Activated CD8-positive, alpha-beta memory T cell treated with anti-CD3 and anti-CD28 coated beads, Interleukin-2, amount 50 U/mL, for 1 hour (primary cell): Measurements from ENCODE around the gene SLC46A2.

Experiments used
- DNase-seq: peaks from one replicate; pipeline ENCODE4 v3.0.0-alpha.2; 2020; ENCODE audit errors: extremely low read depth

SLC46A2 gene

DNA sequence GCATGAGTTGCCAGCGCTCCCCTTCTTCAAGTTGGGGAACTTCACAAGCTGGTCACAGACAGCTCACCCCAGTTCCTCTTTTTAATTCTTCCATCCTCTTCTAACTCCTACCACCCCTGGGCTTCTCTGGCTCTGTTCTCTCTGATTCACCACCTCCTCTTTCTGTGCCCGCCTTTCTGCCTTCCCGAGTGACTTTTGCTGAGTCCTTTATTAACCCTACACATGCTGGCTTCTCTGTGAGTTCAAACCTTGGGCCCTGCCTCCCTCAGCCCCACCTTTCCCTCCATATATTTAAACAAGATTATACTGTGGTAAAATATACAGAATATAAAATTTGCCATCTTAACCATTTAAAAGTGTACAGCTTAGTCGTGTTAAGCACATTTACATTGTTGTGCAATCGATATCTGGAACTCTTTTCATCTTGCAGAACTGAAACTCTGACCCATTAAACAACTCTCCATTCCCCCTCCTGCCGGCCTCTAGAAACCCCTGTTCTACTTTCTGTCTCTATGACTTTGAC, 32.0 kb downstream of the SLC46A2 start:
- no peak for DNase-seq

DNA sequence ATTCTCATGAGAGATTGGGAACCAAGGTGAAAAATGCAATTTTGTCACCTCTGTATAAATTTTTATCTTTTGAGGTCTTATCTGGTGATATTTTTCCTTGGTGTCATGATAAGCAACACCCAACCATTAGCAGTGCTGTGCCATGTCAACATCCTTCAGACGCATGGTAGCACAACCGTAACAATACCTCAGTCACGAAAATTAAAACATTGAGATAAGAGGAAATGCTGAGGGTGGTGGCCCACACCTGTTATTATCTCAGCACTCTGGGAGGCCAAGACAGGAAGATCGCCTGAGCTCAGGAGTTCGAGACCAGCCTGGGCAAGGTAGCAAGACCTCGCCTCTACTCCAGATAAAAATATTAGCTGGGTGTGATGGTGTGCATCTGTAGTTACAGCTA, 32.7 kb downstream of the SLC46A2 start:
- no peak for DNase-seq

DNA sequence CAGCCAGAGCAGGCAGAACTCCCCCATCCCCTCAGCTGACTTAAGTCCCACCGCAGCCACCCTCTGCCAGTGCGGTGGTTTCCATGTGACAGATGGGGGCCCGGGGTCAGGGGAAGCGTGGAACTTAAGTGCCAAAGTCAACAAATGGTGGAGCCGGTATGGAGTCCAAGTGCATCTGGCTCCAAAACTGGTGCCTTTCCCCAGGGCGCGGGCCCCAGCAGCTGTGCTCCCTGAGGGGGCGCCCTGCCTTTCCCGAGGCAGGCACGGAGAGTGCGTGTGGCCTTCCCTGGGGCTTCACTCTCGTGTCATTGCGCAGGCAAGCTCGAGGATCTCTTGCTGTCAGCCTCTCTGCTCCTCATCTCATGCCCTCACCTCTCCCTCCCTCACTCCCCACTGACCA, 33.8 kb downstream of the SLC46A2 start:
- no peak for DNase-seq

DNA sequence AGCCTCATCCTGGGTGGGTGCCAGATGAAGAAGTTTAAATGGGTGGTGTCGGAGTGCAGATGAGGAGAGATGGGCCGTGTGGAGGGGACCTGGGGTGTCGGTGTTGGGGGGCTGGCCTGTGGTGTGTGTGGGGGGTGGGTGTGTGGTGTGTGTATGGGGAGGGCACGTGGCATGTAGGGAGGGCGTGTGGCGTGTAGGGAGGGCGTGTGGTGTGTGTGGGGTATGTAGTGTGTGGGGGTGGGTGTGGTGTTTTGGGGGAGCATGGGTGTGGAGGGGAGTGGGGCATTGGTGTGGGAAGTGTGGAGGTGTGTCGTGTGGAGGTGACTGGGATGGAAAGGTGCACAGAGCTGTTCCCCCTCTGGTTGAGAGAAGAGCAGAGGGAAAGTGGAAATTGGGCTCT, 34.5 kb downstream of the SLC46A2 start:
- no peak for DNase-seq

DNA sequence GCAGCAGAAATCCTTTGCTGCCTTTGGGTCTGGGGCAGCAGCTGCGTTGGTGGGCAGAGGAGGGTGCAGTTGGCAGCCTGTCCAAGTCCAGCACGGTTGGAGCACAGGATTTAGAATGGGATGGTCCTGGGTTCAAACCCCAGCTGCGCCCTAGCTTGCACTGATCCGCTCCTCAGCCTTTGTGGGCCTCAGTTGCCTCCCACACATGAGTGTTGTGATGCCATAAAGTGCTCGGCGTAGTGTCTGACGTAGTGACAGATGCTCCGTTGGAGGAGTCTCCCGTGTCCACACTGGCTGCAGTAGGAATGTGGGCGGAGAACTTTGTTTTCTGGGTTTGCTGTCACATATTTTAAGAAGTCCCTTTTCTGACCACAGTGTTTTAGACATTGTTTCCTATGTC, 36.0 kb downstream of the SLC46A2 start:
- DNase-seq, result no peak

DNA sequence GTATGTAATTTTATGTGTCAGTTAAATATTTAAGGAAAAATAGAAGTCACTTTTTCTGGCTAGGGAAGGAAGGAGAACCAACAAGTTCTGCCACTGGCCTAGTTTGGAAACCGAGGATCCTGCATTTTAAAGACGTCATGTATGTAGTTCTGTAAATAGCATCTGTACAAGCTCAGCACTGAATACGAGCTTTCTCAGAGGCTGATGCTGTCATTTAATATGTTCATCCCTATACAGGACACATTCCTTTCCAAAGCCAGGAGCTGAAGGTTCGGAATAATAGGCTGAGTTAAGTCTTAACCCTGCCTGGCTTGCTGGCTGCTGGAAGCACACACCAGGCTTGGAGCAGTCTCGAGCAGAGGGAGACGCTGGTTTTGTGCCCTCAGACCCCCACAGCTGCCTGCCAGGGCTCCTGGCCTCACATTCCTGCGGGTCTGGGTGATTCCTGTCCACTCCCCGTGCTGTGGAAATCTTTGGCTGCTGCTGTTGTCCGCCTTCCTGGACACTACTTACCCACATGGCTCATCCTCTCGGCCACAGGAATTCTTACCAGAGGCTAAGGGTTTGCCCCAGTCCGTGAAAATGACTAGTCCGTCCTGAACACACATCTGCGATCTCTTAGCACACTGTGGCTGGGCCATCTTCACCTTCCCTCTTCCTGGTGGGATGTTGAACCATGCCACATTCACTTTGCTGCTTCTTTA, 36.6 kb downstream of the SLC46A2 start:
- no peak for DNase-seq

DNA sequence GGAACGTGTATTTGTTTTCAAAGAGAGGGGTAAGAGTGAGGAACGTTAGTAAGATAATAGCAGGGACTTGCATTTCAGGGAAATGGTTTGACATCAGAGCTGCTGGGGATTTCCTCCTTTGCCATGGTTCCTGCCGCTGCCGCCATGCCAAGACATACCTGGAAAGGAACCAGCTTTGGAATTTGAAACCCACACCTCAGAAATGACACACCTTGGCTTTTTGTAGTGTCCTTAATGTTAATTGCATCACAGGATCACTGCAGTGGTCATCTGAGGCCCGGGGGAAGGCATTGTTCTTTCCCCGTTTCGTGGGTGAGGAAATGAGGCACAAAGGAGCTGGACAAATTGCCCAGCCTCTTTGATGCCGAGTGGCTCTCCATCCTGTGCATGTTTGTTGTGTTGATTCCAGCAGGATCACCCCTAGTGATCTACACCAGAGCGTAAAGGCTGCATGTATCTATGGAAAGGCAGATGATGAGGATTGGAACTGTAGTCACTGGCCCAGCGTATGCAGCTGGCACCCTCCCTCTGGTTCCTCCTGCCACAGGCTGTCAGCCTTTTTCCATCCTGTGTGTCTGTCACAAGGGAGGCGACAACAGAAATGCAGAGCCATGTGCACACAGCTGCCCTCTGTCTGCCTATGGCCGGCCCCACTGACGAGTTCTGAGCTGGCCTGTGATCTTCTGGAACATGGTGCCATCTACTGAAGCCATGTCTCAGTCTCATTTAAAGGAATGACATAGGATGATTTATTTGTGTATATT, 37.8 kb downstream of the SLC46A2 start:
- no peak for DNase-seq

DNA sequence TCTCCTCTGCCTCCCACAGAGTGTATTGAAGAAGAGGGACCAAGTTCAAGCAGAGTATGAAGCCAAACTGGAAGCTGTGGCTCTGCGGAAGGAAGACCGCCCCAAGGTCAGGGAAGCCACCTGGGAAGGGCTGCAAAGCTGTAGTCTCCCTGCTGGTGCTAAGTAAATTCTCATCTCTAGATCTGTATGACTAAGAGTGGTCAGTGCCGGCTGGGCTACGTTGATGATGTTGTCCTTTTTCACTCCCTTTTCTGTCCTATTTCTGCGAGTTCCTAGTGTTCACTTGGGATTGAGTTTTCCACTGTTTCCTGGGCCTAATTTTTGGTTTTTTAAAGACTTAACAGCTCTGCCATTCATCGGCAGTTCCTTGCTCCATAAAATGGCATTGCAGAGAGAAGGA, 39.8 kb downstream of the SLC46A2 start:
- DNase-seq, result no peak

DNA sequence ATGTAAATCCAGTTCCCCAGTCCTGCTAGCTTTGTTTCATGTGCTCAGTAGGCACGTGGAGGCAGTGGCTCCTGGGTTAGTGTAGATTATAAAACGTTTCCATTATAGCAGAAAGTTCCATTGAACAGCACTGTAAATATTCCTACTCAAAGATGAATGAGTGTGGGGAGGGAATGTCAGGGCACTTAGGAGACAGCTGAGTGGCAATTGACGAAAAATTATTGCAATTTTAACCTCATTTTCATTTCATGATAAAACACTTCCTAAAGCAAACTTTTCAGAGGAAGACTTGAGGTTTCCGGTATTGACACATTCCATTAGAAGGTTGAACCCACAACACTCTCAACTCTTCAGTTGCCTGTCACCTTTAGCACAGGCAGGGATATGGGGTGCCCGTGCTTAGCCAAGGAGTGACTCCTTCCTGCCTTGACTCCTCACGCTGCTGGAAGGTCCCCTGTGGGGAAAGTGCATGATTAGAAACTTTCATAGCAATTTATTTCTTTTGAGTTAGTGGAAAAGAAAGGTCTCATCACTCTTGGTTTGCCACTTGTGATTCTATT, 41.2 kb downstream of the SLC46A2 start:
- no peak for DNase-seq

DNA sequence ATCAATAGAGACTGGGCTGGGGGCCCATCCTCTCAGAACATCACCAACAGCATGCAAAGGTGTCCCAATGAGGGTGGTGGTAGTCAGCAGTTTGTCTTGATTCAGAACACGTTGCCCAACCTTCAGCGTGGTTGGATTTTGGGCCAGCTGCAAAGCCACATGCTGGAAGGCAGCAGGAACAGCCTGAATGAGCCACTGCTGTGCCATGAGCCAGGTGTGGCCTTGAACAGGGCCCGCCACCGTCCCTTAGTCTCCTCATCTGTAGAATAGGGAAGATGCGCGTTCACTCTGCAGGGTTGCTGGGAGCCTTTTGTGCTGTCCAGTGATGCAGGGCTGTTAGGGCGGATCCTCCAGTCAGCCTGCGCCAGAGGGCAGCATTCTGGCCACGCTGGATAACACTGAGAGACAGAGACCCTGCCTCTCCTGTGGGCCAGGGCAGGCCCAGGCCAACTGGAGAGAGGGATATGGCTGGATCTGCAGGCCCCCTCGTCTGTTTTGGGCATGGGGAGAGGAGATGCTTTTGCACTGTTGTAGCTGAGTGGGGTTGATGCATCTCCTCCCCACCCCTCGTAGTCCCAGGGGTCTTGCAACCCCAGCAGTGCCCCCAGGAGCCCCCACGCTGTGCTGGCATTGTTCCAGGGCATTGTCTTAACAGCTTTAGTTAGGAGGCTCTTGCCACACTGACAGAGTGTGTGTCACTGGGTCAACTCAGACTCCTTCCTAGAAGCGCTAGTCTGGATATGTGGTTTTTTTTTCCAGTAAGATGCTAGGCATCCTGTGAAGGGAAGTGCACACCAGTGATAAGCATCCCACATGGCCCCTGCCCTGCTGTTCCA, 42.1 kb downstream of the SLC46A2 start:
- no peak for DNase-seq

DNA sequence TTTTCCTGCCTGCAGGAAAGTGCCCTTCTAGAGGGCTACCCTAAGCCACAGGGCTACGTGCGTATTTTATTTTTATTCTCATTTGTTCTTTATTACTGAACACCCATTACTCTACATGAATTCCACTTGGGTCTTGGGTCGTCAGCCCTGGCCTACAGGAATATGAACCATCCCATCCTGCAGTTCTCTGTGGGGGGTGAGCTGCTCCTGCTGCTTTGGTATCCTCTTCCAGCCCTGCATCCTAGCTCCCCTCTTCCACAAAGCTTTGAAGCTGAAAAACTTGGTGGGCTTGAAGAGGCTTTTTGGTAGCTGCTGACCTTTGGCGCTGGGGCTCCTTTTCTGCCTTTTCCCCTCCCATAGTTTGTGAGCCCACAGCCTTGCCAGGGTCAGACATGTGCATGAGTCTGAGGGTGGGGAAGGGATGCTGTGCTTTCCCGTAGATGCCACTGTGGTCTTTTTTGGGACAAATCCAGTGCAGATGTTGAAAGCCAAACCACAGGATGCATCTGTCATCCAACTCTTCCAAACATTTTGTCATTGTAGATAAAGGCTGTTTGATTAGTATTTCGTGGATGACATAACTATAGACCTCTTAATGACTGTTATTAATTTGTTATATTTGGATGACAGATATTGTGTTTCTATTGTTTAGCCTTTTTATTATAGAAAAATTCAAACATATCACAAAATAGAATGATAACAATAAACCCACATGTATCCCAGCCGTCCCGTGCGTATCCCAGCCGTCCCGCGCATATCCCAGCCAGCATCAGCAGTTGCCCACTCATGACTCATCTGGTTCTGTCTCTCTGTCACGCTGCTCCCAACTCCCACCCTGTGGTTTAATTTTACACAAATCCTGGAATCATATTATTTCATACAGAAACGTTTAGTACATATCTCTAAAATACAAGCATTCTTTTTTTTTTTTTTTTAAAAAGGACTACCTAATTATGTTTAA, 43.9 kb downstream of the SLC46A2 start:
- DNase-seq, result no peak

DNA sequence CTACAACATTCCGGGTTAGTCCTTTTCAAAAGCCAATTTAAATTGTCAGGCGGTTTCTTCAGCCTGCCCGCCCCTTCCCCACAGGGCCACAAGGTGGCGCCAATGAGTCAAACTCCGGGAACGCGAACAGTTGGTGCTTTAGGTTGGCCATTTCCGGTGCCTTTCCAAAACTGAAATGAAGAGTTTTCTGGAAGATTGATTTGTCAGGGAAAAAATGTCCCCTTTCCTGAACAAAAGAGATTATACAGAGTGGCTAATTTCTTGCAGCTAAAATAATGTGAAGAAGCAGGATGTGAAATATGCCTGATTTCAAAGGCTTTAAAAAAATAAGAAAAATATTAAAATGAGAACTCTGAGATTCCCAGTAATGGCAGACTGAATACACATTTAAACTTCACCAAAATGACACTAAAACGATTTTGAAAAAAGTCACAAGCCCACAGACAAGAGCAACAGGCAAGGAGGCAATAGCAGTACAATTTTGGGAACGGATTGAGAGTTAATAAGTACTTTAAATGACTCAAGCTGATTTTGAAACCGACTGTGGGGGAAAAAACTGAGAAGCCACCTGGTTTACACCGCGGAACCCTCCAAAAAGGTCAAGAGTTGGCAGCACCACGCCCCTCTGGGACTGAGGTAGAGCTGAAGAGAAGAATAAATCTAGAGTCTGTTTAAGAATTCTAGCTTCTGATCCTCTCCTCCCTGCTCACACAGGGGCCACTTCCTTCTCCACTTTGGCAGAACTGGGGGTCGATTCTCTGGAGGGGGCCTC, 45.7 kb downstream of the SLC46A2 start:
- no peak for DNase-seq

DNA sequence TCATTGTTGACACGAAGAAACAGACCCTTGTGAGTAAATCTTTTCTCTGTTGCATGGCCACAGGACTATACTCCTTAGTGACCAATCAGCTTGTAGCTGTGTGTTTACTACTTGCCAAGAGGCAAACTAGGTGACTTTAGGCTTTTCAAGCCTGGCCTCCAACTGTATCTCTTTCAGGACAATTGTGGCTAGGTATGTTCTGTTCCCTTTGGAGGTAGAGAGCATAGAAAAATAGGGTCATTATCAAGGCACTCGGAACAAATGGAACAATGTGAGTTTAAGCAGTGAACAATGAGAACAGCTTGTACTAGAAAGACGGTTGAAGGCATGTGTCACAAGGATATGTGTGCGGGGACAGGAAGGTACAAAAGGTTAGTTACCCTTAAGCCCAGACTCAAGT, 48.1 kb downstream of the SLC46A2 start:
- no peak for DNase-seq

DNA sequence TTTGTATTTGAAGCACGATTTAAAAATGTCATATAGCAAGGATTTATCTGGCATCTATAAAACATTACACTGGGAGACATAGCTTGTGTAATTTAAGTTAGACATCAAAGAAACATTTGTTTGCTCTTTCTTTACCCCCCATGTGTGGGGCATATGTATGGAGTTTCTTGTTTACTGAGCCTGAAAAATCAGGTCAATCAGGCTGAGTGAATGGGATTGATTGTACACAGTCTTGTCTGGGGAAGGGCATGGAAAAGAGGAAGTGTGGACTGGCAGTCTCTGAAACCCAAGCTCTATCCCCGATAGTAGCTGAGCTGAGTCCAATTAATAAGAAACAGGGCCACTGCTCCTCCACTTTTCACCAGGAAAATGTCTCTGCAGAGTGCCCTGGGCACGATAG, 49.4 kb downstream of the SLC46A2 start:
- no peak for DNase-seq

DNA sequence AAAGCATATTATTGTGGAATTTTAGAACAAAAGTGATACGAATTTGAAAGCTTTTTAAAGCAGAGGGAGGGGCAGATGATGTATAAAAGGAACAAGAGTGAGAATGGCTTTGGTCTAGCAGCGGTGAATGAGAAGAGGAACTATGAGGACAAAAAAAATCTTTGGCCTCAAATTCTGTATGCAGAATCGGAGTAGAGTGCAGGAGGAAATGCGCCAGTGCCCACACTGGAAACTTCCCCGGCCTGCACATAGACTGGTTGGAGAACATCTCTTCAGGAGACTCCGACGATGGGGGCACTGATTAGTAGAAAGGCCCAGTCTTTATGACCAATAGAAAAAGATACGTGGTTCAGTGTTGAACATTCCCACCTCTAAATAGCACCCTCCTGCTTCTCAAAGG, 51.3 kb downstream of the SLC46A2 start:
- no peak for DNase-seq

DNA sequence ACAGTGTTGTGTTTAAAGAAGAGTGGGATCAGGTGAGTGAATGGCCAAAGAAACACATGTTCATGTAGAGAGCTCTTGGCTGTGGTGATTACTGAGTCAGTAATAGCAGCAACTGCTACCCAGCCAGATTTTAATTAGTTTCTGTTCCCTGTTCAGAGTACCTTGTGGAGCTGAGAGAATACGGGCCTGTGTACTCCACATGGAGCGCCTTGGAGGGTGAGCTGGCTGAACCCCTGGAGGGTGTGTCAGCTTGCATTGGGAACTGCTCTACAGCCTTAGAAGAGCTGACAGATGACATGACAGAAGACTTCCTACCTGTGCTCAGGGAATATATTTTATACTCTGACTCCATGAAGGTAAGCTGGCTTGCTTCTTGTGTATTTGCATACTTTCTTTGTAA, 52.3 kb downstream of the SLC46A2 start:
- DNase-seq, result no peak

DNA sequence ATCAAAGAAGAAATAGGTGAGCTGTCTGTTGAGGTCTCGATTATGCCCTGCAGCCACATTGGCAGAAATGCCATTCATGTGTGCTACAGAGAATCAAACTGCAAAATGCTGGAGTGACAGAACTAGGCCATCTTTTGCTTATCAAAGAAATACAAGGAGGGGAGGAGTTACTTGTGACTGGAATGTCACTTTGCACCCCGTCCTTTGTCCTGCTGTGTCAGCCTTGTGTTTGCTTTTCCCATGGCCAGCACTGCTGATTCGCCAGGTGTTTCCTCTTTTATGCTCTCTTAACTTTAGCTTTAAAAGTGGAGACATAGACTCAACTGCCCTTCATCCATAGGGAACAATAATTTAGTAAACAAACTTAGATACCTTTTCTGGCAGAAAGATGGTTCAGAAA, 54.3 kb downstream of the SLC46A2 start:
- DNase-seq, result no peak

DNA sequence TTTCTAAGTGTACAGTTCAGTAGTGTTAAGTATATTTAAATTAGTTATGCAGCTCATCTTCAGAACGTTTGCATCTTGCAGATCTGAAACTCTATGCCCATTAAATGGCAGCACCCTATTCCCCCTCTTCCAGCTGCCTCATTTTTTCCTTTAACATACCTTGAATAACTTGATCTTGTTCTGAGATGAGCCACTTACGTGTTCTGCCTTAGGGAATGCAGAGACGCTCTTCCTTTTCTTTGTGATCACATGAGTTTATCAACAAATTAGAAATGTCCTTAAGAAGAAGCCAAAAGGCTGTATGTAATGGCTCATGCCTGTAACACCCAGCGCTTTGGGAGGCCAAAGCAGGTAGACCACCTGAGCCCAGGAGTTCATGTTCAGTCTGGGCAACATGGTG, 57.6 kb downstream of the SLC46A2 start:
- no peak for DNase-seq

DNA sequence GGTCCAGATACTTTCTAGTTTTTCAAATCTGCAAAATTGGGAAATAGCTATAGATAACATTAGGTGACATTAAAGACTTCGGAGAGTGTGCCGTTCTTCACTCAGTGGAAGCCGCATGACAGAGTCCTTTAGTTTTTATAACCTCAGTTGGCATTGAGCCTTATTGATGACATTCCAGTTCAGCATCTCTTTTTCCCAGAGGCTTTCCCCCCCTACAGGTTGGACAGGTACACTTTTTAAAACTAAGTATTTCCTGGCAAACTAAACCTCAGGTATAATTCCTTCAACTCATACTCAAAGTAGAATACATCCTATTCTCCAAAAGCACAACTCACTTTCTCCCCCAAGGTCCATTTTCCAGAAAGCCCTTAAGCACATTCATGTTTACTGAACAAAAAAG, 58.7 kb downstream of the SLC46A2 start:
- no peak for DNase-seq

DNA sequence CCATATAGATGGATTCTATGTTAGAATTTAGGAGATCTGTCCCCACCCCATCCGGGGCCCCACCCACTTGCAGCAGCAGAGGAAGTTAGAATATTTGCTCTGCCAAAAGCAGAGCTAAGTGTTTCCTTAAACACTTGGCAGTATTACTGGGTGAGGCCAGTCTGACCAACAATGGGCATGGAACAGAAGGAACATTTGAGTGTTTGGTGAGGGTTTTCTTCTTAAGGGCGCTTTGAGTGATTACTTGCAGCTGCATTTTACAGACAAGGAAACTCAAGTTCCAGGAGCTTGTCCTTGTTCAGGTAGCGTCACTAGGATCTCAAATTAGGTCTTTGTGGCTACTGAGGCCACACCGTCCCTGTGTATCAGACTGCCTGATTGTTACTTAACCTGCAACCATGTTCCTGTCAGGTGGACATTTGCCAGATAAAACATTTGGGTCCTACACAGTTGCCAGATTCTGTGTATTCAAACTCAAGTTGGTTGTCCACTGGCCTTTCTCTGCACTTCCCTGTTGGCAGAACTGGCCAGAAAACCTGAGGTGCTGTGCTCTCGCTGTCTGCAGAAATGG, 59.3 kb downstream of the SLC46A2 start:
- no peak for DNase-seq
